H1 (cell line): ENCODE measurements around the gene ZNF697. TPM values are rescaled to one million over a fixed set of nuclear protein-coding genes. Genes with fewer than 3 reads are reported as not detected.

Experiments
- CTCF ChIA-PET: fragments of 300-600 bp; sonication (Branson Sonifier 250); formaldehyde crosslinking; loops from one replicate; lab custom pipeline; 2021; ENCODE audit not compliant: partially characterized antibody; lab: Charles Lee
- POLR2A ChIA-PET: fragments of 300-600 bp; sonication (Branson Sonifier 250); formaldehyde crosslinking; loops from one replicate; lab custom pipeline; 2021; ENCODE audit warnings: inconsistent platforms; ENCODE audit not compliant: partially characterized antibody; lab: Charles Lee
- DNase-seq, 2 experiments: peaks; one replicate each; pipeline versions ENCODE4 v3.0.0 to v3.0.0-alpha.2; 2010 to 2022; ENCODE audit warnings: low spot score in 2 of 2, low read depth in 1 of 2, mixed read lengths in 1 of 2
- FAIRE-seq: peaks from 2 replicates; lab custom pipeline; 2011; peaks lifted over from hg19 to GRCh38; lab: Jason Lieb, UNC
- H2AFZ ChIP-seq: 2 replicates; pipeline ENCODE4 v1.8.1; 2012; ENCODE audit warnings: low read length, inconsistent platforms
- H2AK5ac ChIP-seq: 2 replicates; pipeline ENCODE4 v1.6.1; 2013; ENCODE audit warnings: low read depth, low read length
- H2BK120ac ChIP-seq: replicated peaks from 2 replicates; pipeline ENCODE3; 2013; ENCODE audit warnings: low read depth, low read length, inconsistent platforms
- H2BK12ac ChIP-seq: 2 replicates; pipeline ENCODE4 v1.6.1; 2013; ENCODE audit warnings: low read depth, low read length
- H2BK15ac ChIP-seq: 2 replicates; pipeline ENCODE4 v1.6.1; 2013; ENCODE audit warnings: low read length
- H2BK20ac ChIP-seq: 2 replicates; pipeline ENCODE4 v1.6.1; 2013; ENCODE audit warnings: low read length
- H2BK5ac ChIP-seq: 2 replicates; pipeline ENCODE4 v1.6.1; 2013; ENCODE audit warnings: low read depth, low read length
- H3K14ac ChIP-seq: 2 replicates; pipeline ENCODE4 v1.6.1; 2013; ENCODE audit warnings: inconsistent platforms; ENCODE audit not compliant: insufficient read length
- H3K18ac ChIP-seq: 2 replicates; pipeline ENCODE4 v1.6.1; 2013; ENCODE audit warnings: low read length; ENCODE audit errors: extremely low read depth
- H3K23ac ChIP-seq: 2 replicates; pipeline ENCODE4 v1.6.1; 2013; ENCODE audit warnings: inconsistent platforms; ENCODE audit not compliant: insufficient read length
- H3K23me2 ChIP-seq: 2 replicates; pipeline ENCODE4 v1.6.1; 2013; ENCODE audit warnings: low read depth, low read length
- H3K27ac ChIP-seq: 2 replicates; pipeline ENCODE4 v1.6.1; 2011; ENCODE audit warnings: low read depth, low read length, inconsistent platforms
- H3K27me3 ChIP-seq, 4 experiments: replicated peaks in 1 of 4; 1 replicate in 1 of 4; 2 replicates in 3 of 4; pipeline versions ENCODE4 v1.6.1 to v1.8.1; 2011 to 2013; ENCODE audit warnings: low read length in 3 of 4, mild to moderate bottlenecking in 3 of 4, inconsistent platforms in 2 of 4, mixed read lengths in 2 of 4, moderate library complexity in 1 of 4; ENCODE audit not compliant: control insufficient read depth in 3 of 4, insufficient read depth in 3 of 4; ENCODE audit errors: extremely low read depth in 1 of 4
- H3K36me3 ChIP-seq, 4 experiments: 2 replicates each; pipeline versions ENCODE4 v1.6.1 to v1.8.1; 2011 to 2013; ENCODE audit warnings: mild to moderate bottlenecking in 4 of 4, low read length in 3 of 4, moderate library complexity in 2 of 4, control low read depth in 1 of 4, inconsistent platforms in 1 of 4; ENCODE audit not compliant: insufficient read depth in 4 of 4, control insufficient read depth in 2 of 4
- H3K4ac ChIP-seq: replicated peaks from 2 replicates; pipeline ENCODE3; 2013; ENCODE audit warnings: low read length, low read depth, mixed read lengths, inconsistent platforms; ENCODE audit not compliant: insufficient read length
- H3K4me1 ChIP-seq, 4 experiments: replicated peaks in 1 of 4; 1 replicate in 1 of 4; 2 replicates in 3 of 4; pipeline versions ENCODE4 v1.6.1 to v1.8.1; 2011 to 2013; ENCODE audit warnings: low read length in 3 of 4, inconsistent platforms in 2 of 4, mixed read lengths in 1 of 4; ENCODE audit not compliant: insufficient read depth in 4 of 4, control insufficient read depth in 3 of 4
- H3K4me2 ChIP-seq, 2 experiments: 2 replicates each; pipeline versions ENCODE4 v1.6.1 to v1.8.1; 2011 to 2013; ENCODE audit warnings: low read depth in 2 of 2, low read length in 2 of 2, control low read depth in 1 of 2, inconsistent platforms in 1 of 2, mild to moderate bottlenecking in 1 of 2; ENCODE audit not compliant: insufficient read depth in 1 of 2
- H3K4me3 ChIP-seq, 4 experiments: fragments of 200-600, 300-600 bp in 1 of 4; sonication (generic), shearing (Covaris generic), sonication (Bioruptor Twin) in 1 of 4; 2 replicates each; pipeline versions ENCODE4 v1.5.1 to v1.8.1; 2011 to 2016; ENCODE audit warnings: low read length in 4 of 4, low read depth in 3 of 4, control low read depth in 2 of 4, inconsistent platforms in 2 of 4, mild to moderate bottlenecking in 2 of 4, mixed read lengths in 1 of 4, moderate library complexity in 1 of 4; ENCODE audit not compliant: insufficient read depth in 2 of 4; ENCODE audit errors: extremely low read depth in 1 of 4
- H3K56ac ChIP-seq: replicated peaks from 2 replicates; pipeline ENCODE3; 2013; ENCODE audit warnings: low read depth, mild to moderate bottlenecking, mixed read lengths, low read length, inconsistent platforms; ENCODE audit not compliant: insufficient read length
- H3K79me1 ChIP-seq: 2 replicates; pipeline ENCODE4 v1.6.1; 2013; ENCODE audit warnings: low read depth, low read length, control low read depth
- H3K79me2 ChIP-seq, 2 experiments: 2 replicates each; pipeline versions ENCODE4 v1.6.1 to v1.8.1; 2012 to 2013; ENCODE audit warnings: low read length in 2 of 2, mild to moderate bottlenecking in 2 of 2, inconsistent platforms in 1 of 2; ENCODE audit not compliant: insufficient read depth in 2 of 2, control insufficient read depth in 1 of 2
- H3K9ac ChIP-seq, 4 experiments: replicated peaks in 1 of 4; 1 replicate in 1 of 4; 2 replicates in 3 of 4; pipeline versions ENCODE4 v1.6.1 to v1.8.1; 2011 to 2013; ENCODE audit warnings: low read depth in 3 of 4, low read length in 3 of 4, control low read depth in 2 of 4, mild to moderate bottlenecking in 2 of 4, moderate library complexity in 2 of 4, inconsistent platforms in 1 of 4; ENCODE audit errors: extremely low read depth in 1 of 4
- H3K9me3 ChIP-seq, 2 experiments: 2 replicates each; pipeline versions ENCODE4 v1.6.1 to v1.8.1; 2012 to 2013; ENCODE audit warnings: mild to moderate bottlenecking in 2 of 2, moderate library complexity in 2 of 2, control low read depth in 1 of 2, inconsistent platforms in 1 of 2, low read depth in 1 of 2, low read length in 1 of 2, mixed read lengths in 1 of 2; ENCODE audit not compliant: insufficient read depth in 2 of 2
- H4K20me1 ChIP-seq, 2 experiments: replicated peaks in 1 of 2; 2 replicates each; pipeline versions ENCODE3 to v1.8.1; 2011 to 2013; ENCODE audit warnings: inconsistent platforms in 2 of 2, low read length in 2 of 2, mild to moderate bottlenecking in 1 of 2; ENCODE audit not compliant: insufficient read depth in 2 of 2, control insufficient read depth in 1 of 2
- H4K5ac ChIP-seq: 2 replicates; pipeline ENCODE4 v1.6.1; 2013; ENCODE audit warnings: low read length, low read depth, mixed read lengths, inconsistent platforms; ENCODE audit not compliant: insufficient read length
- H4K8ac ChIP-seq: 2 replicates; pipeline ENCODE4 v1.8.0; 2013; ENCODE audit warnings: mild to moderate bottlenecking, moderate library complexity, low read length, inconsistent platforms; ENCODE audit not compliant: insufficient read depth; ENCODE audit errors: extremely low read depth
- H4K91ac ChIP-seq: replicated peaks from 2 replicates; pipeline ENCODE3; 2013; ENCODE audit warnings: low read length, mixed read lengths, inconsistent platforms; ENCODE audit not compliant: insufficient read length
- GABPA ChIP-seq: IDR thresholded peaks from 2 replicates; pipeline ENCODE4 v1.6.1; 2011; ENCODE audit warnings: mild to moderate bottlenecking, low read length, moderate library complexity, borderline replicate concordance; ENCODE audit not compliant: insufficient read depth
- RFX5 ChIP-seq: IDR thresholded peaks from 2 replicates; pipeline ENCODE4 v1.6.1; 2011; ENCODE audit warnings: low read depth, low read length, improper control_type of control experiment, borderline replicate concordance
- WGBS, 2 experiments: shearing (Covaris generic) in 1 of 2; methylation state at CpG; one replicate each; pipeline versions ENCODE4 v1.1.6 to v1.1.7; 2013 to 2015; ENCODE audit warnings: low lambda C conversion rate in 2 of 2, mixed read lengths in 2 of 2, inconsistent platforms in 1 of 2, low coverage in 1 of 2, missing lambda C conversion rate in 1 of 2; ENCODE audit not compliant: insufficient replicate concordance in 2 of 2, insufficient coverage in 1 of 2, insufficient read length in 1 of 2; ENCODE audit errors: extremely low coverage in 1 of 2, missing lambda C conversion rate in 1 of 2; 5-methylcytosine and 5-hydroxymethylcytosine counted together
- polyA plus RNA-seq, 7 experiments: library from polyadenylated mRNA; depleted of rRNA in 3 of 7; stranded (reverse) in 5 of 7; unstranded in 2 of 7; fragments of >200 nt in 5 of 7; fragments of 200-250 nt in 2 of 7; gene quantifications; 1 replicate in 5 of 7; 2 replicates in 1 of 7; 4 replicates in 1 of 7; pipeline versions ENCODE4 v1.2.1 to v1.2.3, GENCODE V29; 2011 to 2013; ENCODE audit warnings: missing spikeins in 2 of 7, mixed read lengths in 2 of 7
- total RNA-seq: library from RNA; stranded (reverse); fragmentation: NEBNext Ultra II Directional; extraction: Animal tissue kit (Norgen Biotek cat#: 25700); gene quantifications from 2 replicates; pipeline ENCODE4 v1.2.1, GENCODE V29; 2021

ZNF697 gene
- total and polyA plus RNA-seq, 2 of the 8 experiments (the other 6 are each of a cell fraction or from before 2014, with no cell fraction given): 5.6 to 18.3 TPM

GRCh38 chr1:119653839-119654170 is 5.7 kb upstream of the ZNF697 start:
- Histone ChIP-seq H4K20me1 (no peaks in the 10 kb centered on the region), H2BK12ac (no peak overlapping the region), H3K4me1 (peaks cover 0 to 8% (median 2%) of the 10 kb centered on the region in 4 experiments; a peak in 3 of 7 replicates), H4K8ac (no peak overlapping the region), H3K79me2 (no peaks in the 10 kb centered on the region), H3K9me3 (no peaks in the 10 kb centered on the region), H3K79me1 (no peaks in the 10 kb centered on the region), H2BK20ac (no peak overlapping the region), H4K91ac (no peak overlapping the region), H2BK120ac (no peak overlapping the region), H3K4me2 (no peak overlapping the region), H3K9ac (no peak overlapping the region), H3K14ac (no peak overlapping the region), H2BK5ac (no peak overlapping the region), H3K4me3 (no peak overlapping the region), H3K18ac (no peak overlapping the region), H3K36me3 (no peaks in the 10 kb centered on the region), H3K56ac (no peak overlapping the region), H2AK5ac (no peak overlapping the region), H2BK15ac (no peak overlapping the region), H3K4ac (no peak overlapping the region), H3K23ac (no peak overlapping the region), H3K27ac (no peak overlapping the region), H3K27me3 (no peaks in the 10 kb centered on the region; a peak in 1 of 7 replicates), H2AFZ (no peak overlapping the region), H4K5ac (no peak overlapping the region), H3K23me2 (no peaks in the 10 kb centered on the region)
- no peak for TF ChIP-seq RFX5
- no peak for TF ChIP-seq GABPA
- FAIRE-seq: no peak
- no peak for DNase-seq
- CTCF ChIA-PET: interaction anchor here (1.0 to 32.7 kb wide), 5 partner anchors 6 to 58 kb away, joined by 3 to 786 read pairs (median 121); partner anchors contain the start of gene PHGDH
- 81% methylated on average over 3 of the region's 3 CpGs; no CpG with 5 or more reads in 1 of the 2 experiments for WGBS, 2 experiments
- POLR2A ChIA-PET: interaction anchor here (1.7 to 6.7 kb wide), 3 partner anchors 8 to 60 kb away, joined by 7 to 39 read pairs (median 9); partner anchors contain the start of gene PHGDH
